IMR-90 (cell line): Measurements from ENCODE around the gene NUBPL. TPM values are rescaled to one million over a fixed set of nuclear protein-coding genes. Genes with fewer than 3 reads are reported as not detected.

Source experiments
- ATAC-seq: fragments of 200-7000 bp; cut with Tn5 transposase; 2 replicates; pipeline ENCODE4 v1.9.1; 2020; ENCODE audit warnings: low read depth, mild to moderate bottlenecking, moderate library complexity
- BruUV-seq: library from RNA; stranded (reverse); fragments of 400-500 nt; replicated peaks from 2 replicates; lab custom pipeline; 2021; lab: Mats Ljungman, UMichigan
- CTCF ChIA-PET: fragments of 300-600 bp; formaldehyde crosslinking; extraction: SDS; loops from one replicate; lab custom pipeline; 2021; ENCODE audit warnings: antibody characterized with exemption; lab: Yijun Ruan, JAX
- POLR2A ChIA-PET: fragments of 300-600 bp; sonication (Branson Sonifier 250); formaldehyde crosslinking; loops from one replicate; lab custom pipeline; 2022; ENCODE audit warnings: antibody characterized with exemption; ENCODE audit not compliant: unreplicated experiment; lab: Charles Lee
- DNase-seq: peaks from one replicate; pipeline ENCODE4 v3.0.0; 2013
- H2AFZ ChIP-seq: replicated peaks from 2 replicates; pipeline ENCODE3; 2013; ENCODE audit warnings: low read length, mild to moderate bottlenecking; ENCODE audit not compliant: poor library complexity
- H2AK5ac ChIP-seq: 2 replicates; pipeline ENCODE4 v1.6.1; 2013; ENCODE audit warnings: low read depth, low read length, inconsistent platforms
- H2AK9ac ChIP-seq: replicated peaks from 2 replicates; pipeline ENCODE3; 2013; ENCODE audit warnings: mild to moderate bottlenecking, low read depth, low read length, moderate library complexity; ENCODE audit not compliant: poor library complexity
- H2BK120ac ChIP-seq: 2 replicates; pipeline ENCODE4 v1.6.1; 2013; ENCODE audit warnings: low read depth, low read length, inconsistent platforms
- H2BK15ac ChIP-seq: 3 replicates; pipeline ENCODE4 v1.6.1; 2013; ENCODE audit warnings: low read depth, low read length, inconsistent platforms
- H2BK20ac ChIP-seq: 2 replicates; pipeline ENCODE4 v1.6.1; 2013; ENCODE audit warnings: low read depth, mild to moderate bottlenecking, inconsistent platforms, low read length, moderate library complexity
- H2BK5ac ChIP-seq: 2 replicates; pipeline ENCODE4 v1.6.1; 2013; ENCODE audit warnings: mild to moderate bottlenecking, low read depth, low read length, inconsistent platforms; ENCODE audit not compliant: poor library complexity, severe bottlenecking
- H3K14ac ChIP-seq: replicated peaks from 2 replicates; pipeline ENCODE4 v1.6.1; 2013; ENCODE audit warnings: low read depth, low read length, inconsistent platforms
- H3K18ac ChIP-seq: 2 replicates; pipeline ENCODE4 v1.6.1; 2013; ENCODE audit warnings: low read depth, low read length, control low read depth
- H3K23ac ChIP-seq: 2 replicates; pipeline ENCODE4 v1.6.1; 2013; ENCODE audit warnings: low read depth, low read length, inconsistent platforms
- H3K27ac ChIP-seq: 2 replicates; pipeline ENCODE4 v1.5.1; 2013; ENCODE audit warnings: mild to moderate bottlenecking, control low read depth, low read length; ENCODE audit not compliant: insufficient read depth
- H3K27me3 ChIP-seq: 2 replicates; pipeline ENCODE4 v1.6.1; 2013; ENCODE audit warnings: low read length; ENCODE audit not compliant: control insufficient read depth, insufficient read depth
- H3K36me3 ChIP-seq: 2 replicates; pipeline ENCODE4 v1.6.1; 2013; ENCODE audit warnings: low read length, mixed read lengths; ENCODE audit not compliant: control insufficient read depth, insufficient read depth
- H3K4ac ChIP-seq: 2 replicates; pipeline ENCODE4 v1.6.1; 2013; ENCODE audit warnings: low read depth, low read length, inconsistent platforms
- H3K4me1 ChIP-seq: 2 replicates; pipeline ENCODE4 v1.6.1; 2013; ENCODE audit warnings: low read length, mixed read lengths; ENCODE audit not compliant: control insufficient read depth, insufficient read depth
- H3K4me2 ChIP-seq: 2 replicates; pipeline ENCODE4 v1.6.1; 2013; ENCODE audit warnings: low read depth, mild to moderate bottlenecking, control low read depth, low read length, moderate library complexity
- H3K4me3 ChIP-seq: 2 replicates; pipeline ENCODE4 v1.5.1; 2013; ENCODE audit warnings: low read depth, mild to moderate bottlenecking, control low read depth, low read length, moderate library complexity; ENCODE audit not compliant: insufficient read depth
- H3K56ac ChIP-seq: 2 replicates; pipeline ENCODE4 v1.6.1; 2013; ENCODE audit warnings: low read length, inconsistent platforms; ENCODE audit not compliant: insufficient read depth; ENCODE audit errors: extremely low read depth
- H3K79me1 ChIP-seq, 2 experiments: 2 replicates each; pipeline ENCODE4 v1.6.1; 2013; ENCODE audit warnings: low read length in 2 of 2, inconsistent platforms in 1 of 2, low read depth in 1 of 2
- H3K9ac ChIP-seq: 2 replicates; pipeline ENCODE4 v1.6.1; 2013; ENCODE audit warnings: low read depth, low read length, control low read depth
- H3K9me1 ChIP-seq: 2 replicates; pipeline ENCODE4 v1.6.1; 2013; ENCODE audit warnings: low read length, inconsistent platforms; ENCODE audit not compliant: insufficient read depth
- H3K9me3 ChIP-seq: 2 replicates; pipeline ENCODE4 v1.6.1; 2013; ENCODE audit warnings: low read length; ENCODE audit not compliant: control insufficient read depth, insufficient read depth
- H4K20me1 ChIP-seq: 2 replicates; pipeline ENCODE4 v1.6.1; 2013; ENCODE audit warnings: low read length, inconsistent platforms; ENCODE audit not compliant: insufficient read depth
- H4K5ac ChIP-seq: 2 replicates; pipeline ENCODE4 v1.6.1; 2013; ENCODE audit warnings: mild to moderate bottlenecking, low read depth, low read length, control low read depth
- H4K8ac ChIP-seq, 2 experiments: 2 replicates each; pipeline ENCODE4 v1.6.1; 2013; ENCODE audit warnings: low read depth in 2 of 2, low read length in 2 of 2, control low read depth in 1 of 2, inconsistent platforms in 1 of 2
- H4K91ac ChIP-seq: 2 replicates; pipeline ENCODE4 v1.6.1; 2013; ENCODE audit warnings: low read depth, low read length, inconsistent platforms; ENCODE audit not compliant: insufficient read depth
- BHLHE40 ChIP-seq: fragments of 150-350 bp; IDR thresholded peaks from 2 replicates; pipeline ENCODE4 v1.6.1; 2016; ENCODE audit warnings: mild to moderate bottlenecking, low read depth, low read length
- CEBPB ChIP-seq: IDR thresholded peaks from 2 replicates; pipeline ENCODE4 v1.6.1; 2012; ENCODE audit warnings: low read depth, low read length, improper control_type of control experiment
- CTCF ChIP-seq: conservative IDR thresholded peaks from 2 replicates; pipeline ENCODE4 v1.5.1; 2012; ENCODE audit warnings: mild to moderate bottlenecking, low read depth, low read length, improper control_type of control experiment
- ELK1 ChIP-seq: fragments of 150-350 bp; IDR thresholded peaks from 2 replicates; pipeline ENCODE4 v1.6.1; 2016; ENCODE audit warnings: low read depth, mild to moderate bottlenecking, low read length, moderate library complexity, borderline replicate concordance
- FOS ChIP-seq: fragments of 150-350 bp; IDR thresholded peaks from 2 replicates; pipeline ENCODE4 v1.6.1; 2016; ENCODE audit warnings: low read depth, low read length
- MAFK ChIP-seq: IDR thresholded peaks from 2 replicates; pipeline ENCODE4 v1.6.1; 2012; ENCODE audit warnings: low read depth, low read length, improper control_type of control experiment
- MAZ ChIP-seq: IDR thresholded peaks from 2 replicates; pipeline ENCODE4 v1.6.1; 2012; ENCODE audit warnings: low read depth, mild to moderate bottlenecking, low read length, improper control_type of control experiment, moderate library complexity, borderline replicate concordance
- NFE2L2 ChIP-seq: fragments of 150-350 bp; IDR thresholded peaks from 2 replicates; pipeline ENCODE4 v1.6.1; 2016; ENCODE audit warnings: low read depth, mild to moderate bottlenecking, low read length
- POLR2A ChIP-seq: IDR thresholded peaks from 2 replicates; pipeline ENCODE4 v1.6.1; 2012; ENCODE audit warnings: mild to moderate bottlenecking, low read depth, low read length
- RAD21 ChIP-seq: IDR thresholded peaks from 2 replicates; pipeline ENCODE4 v1.6.1; 2012; ENCODE audit warnings: low read length, improper control_type of control experiment
- RCOR1 ChIP-seq: IDR thresholded peaks from 2 replicates; pipeline ENCODE4 v1.6.1; 2012; ENCODE audit warnings: mild to moderate bottlenecking, low read length, improper control_type of control experiment; ENCODE audit not compliant: insufficient replicate concordance
- RFX5 ChIP-seq: IDR thresholded peaks from 2 replicates; pipeline ENCODE4 v1.8.0; 2012; ENCODE audit warnings: low read depth, mild to moderate bottlenecking, low read length, moderate library complexity
- SMC3 ChIP-seq: fragments of 150-350 bp; IDR thresholded peaks from 2 replicates; pipeline ENCODE4 v1.6.1; 2016; ENCODE audit warnings: low read depth, mild to moderate bottlenecking, antibody characterized with exemption, low read length, moderate library complexity
- WGBS, 2 experiments: methylation state at CpG; one replicate each; pipeline versions ENCODE4 v1.1.5 to v1.1.7; 2013; ENCODE audit warnings: missing lambda C conversion rate in 2 of 2; ENCODE audit not compliant: insufficient read length in 1 of 2; ENCODE audit errors: extremely low coverage in 2 of 2; 5-methylcytosine and 5-hydroxymethylcytosine counted together
- dilution Hi-C: fragments of 300-500 bp; cut with HindIII; formaldehyde crosslinking; loops from one replicate; pipeline ENCODE4 v1.14.3; 2018; ENCODE audit warnings: low sequenced_read_pairs; ENCODE audit not compliant: unreplicated experiment
- in situ Hi-C: fragments of 300-500 bp; cut with MboI; formaldehyde crosslinking; loops from 3 replicates; pipeline ENCODE4 v1.14.3; 2019; ENCODE audit warnings: low sequenced_read_pairs, inconsistent platforms, mixed read lengths
- intact Hi-C: fragments of 100-400 bp; cut with micrococcal nuclease; formaldehyde crosslinking; loops from 2 replicates; pipeline ENCODE4 v1.10.0; 2022
- polyA plus RNA-seq, 3 experiments: library from polyadenylated mRNA; depleted of rRNA; stranded (reverse); fragments of >200 nt; gene quantifications; 2 replicates each; pipeline ENCODE4 v1.2.3, GENCODE V29; 2012; ENCODE audit warnings: low replicate concordance in 1 of 3
- total RNA-seq: library from RNA; depleted of rRNA; stranded (reverse); fragments of >200 nt; gene quantifications from 2 replicates; pipeline ENCODE4 v1.2.3, GENCODE V29; 2012

Gene NUBPL
- total and polyA plus RNA-seq, 2 of the 4 experiments (the other 2 are of a cell fraction) = 5.4 to 11.5 TPM

GRCh38 chr14:31876741-31877140 is 315.5 kb downstream of the NUBPL start:
- H3K9me1 ChIP-seq = peaks cover 8% of the 10 kb centered on the region
- no peak overlapping the region for H2AFZ ChIP-seq
- no peaks in the 10 kb centered on the region for H3K36me3 ChIP-seq
- in situ Hi-C loops = no loop called here
- H4K8ac ChIP-seq = no peak overlapping the region
- no peak overlapping the region for H4K91ac ChIP-seq
- H2AK9ac ChIP-seq = no peak overlapping the region
- H4K5ac ChIP-seq = no peak overlapping the region
- no peak overlapping the region for H2BK5ac ChIP-seq
- H3K27ac ChIP-seq = no peak overlapping the region
- no peaks in the 10 kb centered on the region for H3K79me1 ChIP-seq
- H2AK5ac ChIP-seq = no peak overlapping the region
- H3K4me2 ChIP-seq = no peak overlapping the region
- TF ChIP-seq RCOR1 = no peak
- no peak for TF ChIP-seq RAD21
- TF ChIP-seq RFX5 = no peak
- TF ChIP-seq CEBPB = no peak
- no peak for TF ChIP-seq BHLHE40
- no peak for TF ChIP-seq POLR2A
- TF ChIP-seq ELK1 = no peak
- TF ChIP-seq FOS = no peak
- no peak for TF ChIP-seq CTCF
- TF ChIP-seq MAFK = no peak
- TF ChIP-seq NFE2L2 = no peak
- TF ChIP-seq MAZ = no peak
- no peak for TF ChIP-seq SMC3
- no peaks in the 10 kb centered on the region for H3K9me3 ChIP-seq
- H3K4ac ChIP-seq = no peak overlapping the region
- no peak overlapping the region for H3K9ac ChIP-seq
- H3K56ac ChIP-seq = no peak overlapping the region
- ChIA-PET POLR2A (no interaction called here), CTCF (interaction anchor here (0.6 kb wide), 1 partner anchor 12 kb away, joined by 5 read pairs; no protein-coding TSS in a partner anchor)
- no peak for DNase-seq
- peaks cover 10% of the 10 kb centered on the region for H3K4me1 ChIP-seq
- intact Hi-C loops = no loop called here
- H2BK15ac ChIP-seq = no peak overlapping the region
- no peak for ATAC-seq
- H3K4me3 ChIP-seq = no peak overlapping the region
- H3K23ac ChIP-seq = no peak overlapping the region
- no peak overlapping the region for H2BK20ac ChIP-seq
- no peak overlapping the region for H3K18ac ChIP-seq
- H2BK120ac ChIP-seq = no peak overlapping the region
- no peaks in the 10 kb centered on the region; the same call in 1 of the 2 replicates for H4K20me1 ChIP-seq
- dilution Hi-C loops = no loop called here
- H3K27me3 ChIP-seq = no peaks in the 10 kb centered on the region
- H3K14ac ChIP-seq = no peak overlapping the region
- BruUV-seq = no TSS peak
- WGBS, 2 experiments = 90% methylated on average over 2 of the region's 7 CpGs; no CpG with 5 or more reads in 1 of the 2 experiments
